Measurements from ENCODE around the gene COIL. TPM values are rescaled to one million over a fixed set of nuclear protein-coding genes. Genes with fewer than 3 reads are reported as not detected.

The COIL gene
- total RNA-seq, 1 experiment from 2014 or later, result 20.7 TPM

DNA sequence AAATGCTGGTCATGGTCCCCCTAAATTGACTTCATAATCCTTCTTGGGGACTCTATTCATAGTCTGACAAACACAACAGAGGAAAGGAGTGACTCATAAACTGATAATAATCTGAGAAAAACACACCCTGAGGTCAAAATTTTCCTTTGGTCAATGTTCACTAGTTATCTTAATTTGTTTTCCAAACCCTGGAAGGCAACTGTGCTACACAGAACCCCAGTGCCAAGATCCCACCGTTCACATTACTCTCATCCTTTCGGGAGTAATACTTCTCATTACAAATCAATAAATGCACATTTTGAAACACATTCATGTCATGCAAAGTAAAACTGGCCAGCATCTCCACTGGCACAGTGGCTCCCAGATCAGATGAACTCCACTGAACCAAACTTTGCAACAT lies 23.2 kb downstream of the COIL start:
- DNase-seq (ENCODE audit: extremely low read depth, low read depth), result no peak

DNA sequence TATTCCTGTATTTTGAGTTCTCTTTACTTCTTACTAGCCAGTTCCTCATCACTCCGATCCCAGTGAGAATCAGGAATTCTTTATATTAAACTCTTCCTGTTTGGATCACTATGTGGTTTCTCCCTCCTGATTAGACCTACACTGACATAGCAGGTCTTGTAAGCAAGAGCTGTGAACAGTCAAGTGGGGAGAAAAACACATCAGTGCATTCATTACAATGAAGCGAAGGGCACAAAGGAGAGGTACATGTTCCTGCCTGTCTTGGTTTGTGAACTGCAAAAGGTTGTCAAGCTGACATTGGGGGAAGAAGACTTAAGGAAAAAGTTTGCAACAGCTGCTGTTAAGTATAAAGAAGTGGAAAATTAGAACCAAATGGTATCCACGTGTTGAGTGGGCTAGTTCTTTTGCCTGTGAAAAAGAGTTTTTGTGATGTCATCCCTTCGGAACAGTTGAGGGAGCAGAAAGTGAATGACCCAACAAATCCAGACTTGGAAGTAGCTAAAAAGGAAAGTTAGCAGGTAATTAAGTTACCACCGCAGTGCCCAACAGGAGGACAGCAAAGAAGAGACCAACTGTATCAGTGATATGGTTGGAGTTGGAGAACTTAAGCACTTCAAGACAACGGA lies 24.0 kb downstream of the COIL start:
- no peak for DNase-seq (ENCODE audit: extremely low read depth, low read depth)

DNA sequence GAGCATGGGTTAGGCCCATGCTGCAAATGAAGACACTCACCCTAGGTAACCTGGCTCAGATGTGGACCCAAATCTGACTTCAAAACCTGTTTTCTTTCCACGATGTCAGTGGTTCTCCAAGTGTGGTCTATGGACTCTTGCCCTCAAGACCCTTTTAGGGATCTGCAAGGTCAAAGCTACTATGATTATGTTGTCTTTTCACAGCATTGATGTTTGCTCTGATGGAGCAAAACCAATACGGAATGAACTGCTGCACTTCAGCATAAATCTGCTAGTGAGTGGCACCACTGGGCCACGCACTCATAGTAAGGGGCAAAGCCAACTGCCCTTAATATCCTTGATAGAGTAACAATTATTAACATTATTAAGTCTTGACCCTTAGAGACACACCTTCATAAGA lies 25.4 kb downstream of the COIL start:
- no peak for DNase-seq (ENCODE audit: extremely low read depth, low read depth)

DNA sequence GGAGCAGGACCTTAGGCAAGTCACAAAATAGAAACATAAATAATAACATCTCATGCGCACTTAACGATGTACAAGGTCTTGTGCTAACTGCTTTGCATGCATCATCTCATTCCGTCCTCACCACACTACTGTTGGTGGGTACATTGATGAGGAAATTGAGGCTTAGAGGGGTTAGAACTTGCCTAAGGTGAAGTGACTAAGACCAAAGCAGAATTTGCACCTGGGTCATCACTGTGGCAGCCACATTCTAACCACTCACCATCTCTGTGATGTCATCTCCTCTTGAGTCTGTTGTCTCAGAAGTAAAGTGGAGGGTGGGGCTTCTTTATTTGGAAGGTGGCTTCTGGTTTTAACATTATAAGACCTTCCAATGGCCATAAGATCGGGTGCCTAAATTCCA lies 26.6 kb downstream of the COIL start:
- no peak for DNase-seq (ENCODE audit: extremely low read depth, low read depth)

DNA sequence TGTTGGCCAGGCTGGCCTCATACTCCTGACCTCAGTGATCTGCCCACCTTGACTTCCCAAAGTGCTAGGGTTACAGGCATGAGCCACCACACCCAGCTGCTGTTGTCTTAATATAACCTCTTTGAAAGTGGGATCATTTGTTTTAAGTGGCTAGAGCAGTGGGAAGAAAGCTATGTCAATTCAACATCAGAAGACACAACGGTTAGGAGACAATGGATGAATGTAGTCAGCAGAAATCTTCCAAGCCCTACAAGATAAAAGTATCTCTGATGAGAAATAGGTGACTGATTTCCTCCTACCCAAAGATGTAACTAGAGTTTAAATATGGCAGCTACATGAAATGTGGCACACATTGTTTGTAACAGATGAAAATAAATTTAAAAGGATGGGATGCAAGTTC lies 27.0 kb downstream of the COIL start:
- no peak for DNase-seq (ENCODE audit: extremely low read depth, low read depth)

DNA sequence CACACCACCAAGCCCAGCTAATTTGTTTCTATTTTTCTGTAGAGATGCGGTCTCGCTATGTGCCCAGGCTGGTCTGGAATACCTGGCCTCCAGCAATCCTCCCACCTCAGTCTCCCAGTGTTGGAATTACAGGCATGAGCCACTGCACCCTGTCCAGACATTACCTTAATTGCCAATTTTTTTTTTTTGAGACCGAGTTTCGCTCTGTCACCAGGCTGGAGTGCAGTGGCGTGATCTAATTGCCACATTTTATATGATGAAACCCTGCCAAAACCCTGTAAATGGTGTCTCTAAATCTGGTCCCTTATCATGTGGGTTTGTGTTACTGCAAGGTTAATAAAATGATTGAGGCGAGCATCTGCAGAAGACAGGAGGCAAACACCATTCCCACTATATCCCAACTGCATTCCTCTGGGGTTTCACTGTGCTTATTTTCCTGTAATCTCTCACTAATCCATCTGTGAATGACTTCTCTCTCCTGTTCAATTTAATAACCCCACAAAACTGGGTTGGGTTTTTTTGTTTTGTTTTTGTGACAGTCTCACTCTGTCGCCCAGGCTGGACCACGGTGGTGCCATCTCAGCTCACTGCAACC lies 27.6 kb downstream of the COIL start:
- DNase-seq (ENCODE audit: extremely low read depth, low read depth), result no peak

DNA sequence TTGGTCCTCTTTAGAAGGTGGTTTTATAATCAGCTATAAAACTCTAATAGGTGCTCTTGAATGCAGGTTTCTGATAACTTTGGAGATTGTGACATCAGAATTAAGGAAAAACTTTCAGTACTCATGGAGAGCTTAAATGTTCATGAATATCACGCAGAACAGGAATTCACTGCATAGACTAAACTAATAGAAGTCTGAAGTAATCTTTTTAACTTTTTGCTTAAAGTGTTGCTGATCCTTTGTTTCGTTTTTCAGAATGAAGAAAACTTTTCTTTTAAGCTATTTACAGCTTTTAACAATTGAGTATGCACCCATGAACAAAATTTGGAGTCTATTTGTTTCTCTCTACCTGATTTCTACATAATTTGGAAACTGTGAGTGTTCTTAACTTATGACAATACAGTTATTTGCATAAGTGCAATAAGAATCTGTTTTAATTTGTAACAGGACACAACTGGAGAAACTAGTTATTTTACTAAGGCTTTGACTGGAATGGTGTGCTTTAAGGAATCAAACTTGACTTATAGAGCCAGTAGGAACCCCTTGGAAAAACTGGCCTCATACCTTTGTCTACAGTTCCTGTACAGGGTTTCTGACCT lies 30.0 kb downstream of the COIL start:
- no peak for DNase-seq (ENCODE audit: extremely low read depth, low read depth)

DNA sequence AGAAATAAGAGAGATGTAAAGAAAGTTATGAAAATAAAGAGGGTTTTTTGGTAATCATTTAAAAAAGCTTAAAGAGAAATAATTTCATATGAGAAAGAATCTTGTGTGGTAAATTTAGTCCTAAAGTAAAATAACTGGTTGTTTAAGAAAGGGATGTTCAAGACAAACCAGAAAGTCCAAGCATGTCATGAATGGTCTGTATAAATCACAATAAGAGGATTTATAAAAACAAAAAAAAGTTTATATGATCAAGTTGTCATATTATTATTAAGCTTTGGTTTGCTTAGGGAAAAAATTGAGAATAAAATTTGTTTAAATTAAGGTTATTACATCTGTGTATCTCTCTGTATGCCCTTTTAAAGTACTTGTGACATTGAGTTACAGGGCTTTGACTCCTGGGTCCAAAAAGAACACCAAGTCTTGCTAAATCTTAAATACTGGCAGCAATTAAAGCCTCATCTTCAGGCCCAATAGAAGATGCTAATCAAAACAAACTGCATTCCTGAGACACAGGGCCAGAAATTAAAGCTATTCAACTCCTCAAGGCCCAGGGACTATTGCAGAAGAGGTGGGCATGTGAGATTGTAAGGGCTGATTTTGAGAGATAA lies 31.4 kb downstream of the COIL start:
- DNase-seq (ENCODE audit: extremely low read depth, low read depth), result no peak

DNA sequence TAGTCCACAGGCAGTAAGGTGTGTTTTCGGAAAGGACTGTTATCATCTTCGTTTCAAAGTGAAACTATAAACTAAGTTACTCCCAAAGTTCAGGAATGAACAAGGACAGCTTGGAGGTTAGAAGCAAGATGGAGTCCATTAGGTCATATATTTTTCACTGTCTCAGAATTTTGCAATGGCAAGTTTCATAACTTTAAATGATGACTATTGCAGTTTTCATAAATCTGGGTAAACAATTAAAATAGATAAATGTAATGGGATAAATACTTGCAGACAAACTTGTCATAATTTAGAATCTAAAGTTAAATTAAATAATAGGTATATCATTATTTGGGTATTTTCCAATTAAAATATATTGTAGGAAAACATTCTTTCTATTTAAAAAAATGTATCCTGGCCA lies 32.3 kb downstream of the COIL start:
- DNase-seq (ENCODE audit: extremely low read depth, low read depth), result no peak

DNA sequence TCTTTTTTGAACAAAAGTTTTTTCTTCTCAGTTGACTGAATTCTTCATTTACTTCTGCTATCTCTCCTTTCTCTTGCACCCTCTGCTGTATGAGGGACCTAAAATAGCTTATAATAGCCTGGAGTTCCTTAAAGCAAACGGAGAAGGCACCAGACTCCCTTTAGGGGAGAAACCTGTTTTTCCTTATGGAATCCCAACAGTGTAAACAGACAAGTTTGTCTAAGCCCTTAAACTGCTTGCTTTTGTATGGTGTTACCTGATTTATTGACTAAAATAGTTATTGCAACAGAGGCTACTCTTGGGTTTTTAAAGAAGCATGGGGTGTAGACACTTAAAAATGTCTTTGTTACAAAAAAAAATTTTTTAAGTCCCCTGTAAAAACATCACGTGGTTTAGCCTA lies 34.1 kb downstream of the COIL start:
- no peak for DNase-seq (ENCODE audit: extremely low read depth, low read depth)

DNA sequence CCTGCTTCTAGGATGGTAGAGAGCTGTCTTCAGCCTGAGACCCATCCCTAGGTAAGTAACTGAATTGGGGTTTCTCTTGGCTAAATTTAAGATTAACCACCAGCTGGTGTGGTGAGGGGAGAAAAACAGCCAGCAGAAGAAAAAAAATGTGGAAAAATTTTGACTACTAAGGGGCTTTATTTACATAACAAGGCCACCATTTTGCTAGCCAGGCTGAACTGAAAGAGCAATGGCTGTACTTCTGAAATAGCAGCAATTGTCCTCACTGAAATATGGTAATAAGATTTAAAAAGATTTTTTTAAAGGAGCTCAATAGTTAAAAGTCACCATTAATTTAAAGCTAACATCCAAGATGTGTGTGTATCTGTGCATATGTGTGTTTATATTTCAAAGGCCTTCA lies 34.6 kb downstream of the COIL start:
- DNase-seq (ENCODE audit: extremely low read depth, low read depth), result no peak

DNA sequence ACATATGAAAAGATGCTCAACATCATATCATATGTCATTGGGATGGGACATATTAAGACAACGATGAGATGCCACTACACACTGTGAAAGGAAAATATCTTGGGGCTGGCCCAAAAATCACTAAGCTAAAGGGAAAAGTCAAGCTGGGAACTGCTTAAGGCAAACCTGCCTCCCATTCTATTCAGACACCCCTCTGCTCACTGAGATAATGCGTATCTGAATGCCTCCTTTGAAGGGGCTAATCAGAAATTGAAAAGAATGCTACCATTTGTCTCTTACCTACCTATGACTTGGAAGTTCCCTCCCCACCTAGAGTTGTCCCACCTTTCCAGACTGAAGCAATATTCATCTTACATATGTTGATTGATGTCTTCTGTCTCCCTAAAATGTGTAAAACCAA lies 35.8 kb downstream of the COIL start:
- no peak for DNase-seq (ENCODE audit: extremely low read depth, low read depth)

DNA sequence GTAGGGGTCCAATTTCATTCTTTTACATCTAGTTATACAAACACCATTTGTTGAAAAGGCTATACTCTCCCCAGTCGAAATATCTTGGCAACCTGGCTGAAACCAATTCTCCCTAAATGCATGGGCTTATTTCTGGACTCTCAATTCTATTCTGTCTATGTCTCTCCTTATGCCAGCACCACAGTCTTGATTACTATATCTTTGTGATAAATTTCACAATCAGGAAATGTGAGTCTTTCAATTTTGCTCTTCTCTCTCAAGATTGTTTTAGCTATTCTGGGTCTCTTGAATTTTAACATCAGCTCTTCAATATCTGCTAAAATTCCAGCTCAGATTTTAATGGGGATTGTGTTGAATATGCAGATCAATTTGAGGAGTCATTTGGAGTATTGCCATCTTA lies 41.1 kb downstream of the COIL start:
- no peak for DNase-seq (ENCODE audit: extremely low read depth, low read depth)

DNA sequence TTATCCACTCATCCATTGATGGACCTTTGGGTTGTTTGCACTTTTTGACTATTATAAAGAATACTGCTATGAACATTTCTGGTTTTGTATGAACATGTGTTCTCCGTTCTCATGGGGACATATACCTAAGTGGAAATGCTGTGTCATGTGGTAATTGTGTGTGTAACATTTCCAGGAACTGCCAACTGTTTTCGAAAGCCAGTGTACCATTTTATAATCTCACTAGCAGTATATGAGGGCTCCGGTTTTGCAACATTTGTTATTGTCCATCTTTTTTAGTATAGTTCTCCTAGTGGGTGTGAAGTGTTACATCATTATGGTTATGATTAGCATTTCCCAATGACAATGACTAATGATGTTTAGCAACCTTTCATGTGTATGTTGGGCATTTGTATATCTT lies 41.9 kb downstream of the COIL start:
- peak; percentile 56 for DNase-seq (ENCODE audit: extremely low read depth, low read depth)

DNA sequence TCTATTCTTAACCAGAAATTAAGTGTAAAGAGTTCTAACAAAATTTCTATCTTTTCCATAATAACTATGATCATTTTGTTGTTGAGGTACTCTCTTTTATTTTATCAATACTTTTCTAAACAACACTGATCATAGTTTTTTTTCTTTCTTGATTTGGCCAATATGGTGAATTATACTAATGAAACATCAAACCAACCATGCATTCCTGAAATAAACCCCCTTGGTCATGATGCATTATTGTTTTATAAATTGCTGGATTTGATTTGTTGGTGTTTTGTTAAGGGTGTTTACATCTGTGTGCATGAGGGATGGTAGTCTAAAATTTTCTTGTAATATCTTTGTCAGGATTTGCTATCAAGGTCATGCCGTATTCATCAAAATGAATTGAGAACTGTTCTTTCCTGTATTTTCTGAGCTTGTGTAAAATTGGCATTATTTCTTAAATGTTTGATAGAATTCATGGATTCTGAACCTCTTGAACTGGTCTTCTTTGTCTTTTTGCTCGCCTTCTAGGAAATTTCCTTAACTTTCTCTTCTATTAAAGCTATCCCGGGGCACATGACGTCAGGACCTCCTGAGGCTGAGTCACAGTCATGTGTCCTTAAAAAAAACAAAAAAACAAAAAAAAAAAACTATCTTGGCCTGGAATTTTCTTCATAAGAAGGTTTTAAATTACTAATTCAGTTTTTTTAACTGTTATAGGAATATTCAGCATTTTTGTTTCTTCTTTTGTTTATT lies 43.1 kb downstream of the COIL start:
- DNase-seq (ENCODE audit: extremely low read depth, low read depth), result no peak

DNA sequence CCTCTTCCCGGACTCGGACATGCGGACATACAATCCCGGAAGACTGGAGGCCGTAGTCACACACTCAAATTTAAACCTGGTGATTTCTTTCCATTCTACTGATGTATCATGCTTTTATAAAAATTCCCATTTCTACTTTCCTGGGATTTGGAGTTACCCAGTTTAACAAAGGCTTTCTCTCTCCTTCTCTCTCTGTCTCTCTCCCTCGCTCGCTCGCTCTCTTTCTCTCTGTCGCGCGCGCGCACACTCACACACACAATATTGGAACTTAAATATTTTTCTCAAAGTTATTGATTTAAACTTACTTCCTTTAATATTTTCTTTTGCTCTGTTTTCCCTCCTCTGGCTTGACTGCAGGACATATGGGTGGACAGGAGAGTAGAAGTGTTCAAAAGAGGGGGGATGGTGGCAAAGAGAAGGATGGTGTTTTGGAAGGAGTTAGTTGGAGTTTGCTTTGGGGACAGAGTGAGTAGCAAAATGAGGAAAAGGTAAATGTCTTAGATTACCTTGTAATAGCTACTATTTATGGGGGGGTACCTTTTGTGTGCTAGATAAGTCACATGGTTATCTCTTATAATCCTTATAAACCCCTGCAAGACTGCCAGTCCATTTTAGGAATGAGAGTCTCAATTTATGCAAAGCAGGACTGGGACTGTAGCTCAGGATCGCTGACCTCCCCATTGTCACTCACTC lies 46.1 kb downstream of the COIL start:
- DNase-seq (ENCODE audit: extremely low read depth, low read depth), result peak; percentile 17

DNA sequence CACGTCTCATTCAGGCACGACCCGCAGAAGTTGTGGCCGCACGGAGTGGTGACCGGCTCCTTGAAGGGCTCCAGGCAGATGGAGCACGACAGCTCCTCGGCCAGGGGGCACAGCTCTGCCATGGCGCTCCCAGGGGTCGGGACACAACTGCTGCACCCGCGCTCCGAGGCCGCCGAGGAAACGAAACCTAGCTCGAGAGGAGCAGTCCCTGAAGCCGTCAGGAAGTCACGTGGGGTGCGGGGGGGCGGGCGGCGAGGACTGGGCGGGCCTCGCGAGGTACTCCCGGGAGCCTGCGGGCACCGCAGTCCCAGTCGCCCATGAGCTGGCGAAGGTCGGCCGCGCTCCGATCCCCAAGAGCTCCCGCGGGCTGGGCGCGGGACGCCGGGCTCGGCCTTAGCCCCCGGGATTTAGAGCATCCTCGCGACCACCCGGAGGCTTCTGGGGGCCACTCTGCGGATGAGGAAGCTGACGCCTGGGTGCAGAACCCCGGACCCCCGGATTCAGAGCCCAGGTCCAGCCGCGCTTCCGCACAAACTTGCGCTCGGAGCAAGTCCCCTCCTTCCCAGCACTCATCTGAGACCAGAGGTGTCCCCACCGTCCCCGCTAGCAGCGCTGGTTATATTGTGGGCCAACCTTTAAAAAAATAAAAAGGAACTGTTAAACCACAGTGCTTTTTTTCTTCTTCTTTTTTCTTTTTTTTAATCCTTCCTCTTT lies 46.8 kb downstream of the COIL start, which contains the start of gene TRIM25:
Gene TRIM25 (minus strand): TSS at position 183 of the 714 bp plus-strand sequence. CDS start 61 bp downstream, at position 122.
- peak; percentile 88 for DNase-seq (ENCODE audit: extremely low read depth, low read depth)

DNA sequence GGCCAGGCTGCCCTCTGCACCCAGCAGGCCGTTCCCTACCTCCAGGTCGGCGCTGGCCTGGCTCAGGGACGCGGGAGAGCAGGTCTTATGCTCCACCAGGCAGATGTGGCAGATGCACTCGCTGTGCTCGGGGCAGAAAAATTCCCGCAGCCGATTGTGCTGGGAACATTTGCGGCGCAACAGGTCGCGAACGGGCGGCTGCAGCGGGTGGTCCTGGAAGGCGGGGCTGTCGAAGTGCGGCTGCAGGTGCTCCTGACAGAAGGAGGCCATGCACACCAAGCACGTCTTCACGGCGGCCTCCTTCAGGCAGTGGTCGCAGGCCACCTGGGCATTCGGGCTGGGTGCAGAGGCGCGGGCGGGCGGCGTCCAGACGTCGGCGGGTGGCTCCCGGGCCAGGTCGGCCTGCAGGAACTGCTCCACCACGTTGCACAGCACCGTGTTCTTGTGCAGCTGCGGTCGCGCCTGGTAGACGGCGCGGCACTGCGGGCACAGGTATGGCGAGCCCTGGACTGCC lies 47.4 kb downstream of the COIL start:
- DNase-seq (ENCODE audit: extremely low read depth, low read depth), result no peak

DNA sequence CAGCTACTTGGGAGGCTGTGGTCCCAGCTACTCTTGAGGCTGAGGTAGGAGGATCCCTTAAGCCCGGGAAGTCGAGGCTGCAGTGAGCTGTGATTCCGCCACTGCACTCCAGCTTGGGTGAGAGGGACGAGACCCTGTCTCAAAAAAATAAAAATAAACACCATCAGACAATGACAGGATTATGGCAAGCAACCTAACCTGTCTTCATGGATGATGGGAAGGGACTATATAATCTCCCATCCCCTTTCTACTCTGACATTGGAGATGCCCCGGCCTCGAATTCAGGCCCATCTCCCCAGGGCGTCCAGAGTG lies 47.9 kb downstream of the COIL start:
- DNase-seq (ENCODE audit: extremely low read depth, low read depth), result no peak
